Activated naive CD4-positive, alpha-beta T cell treated with Interleukin-2 at 50 U/mL for 16 hours (primary cell): ENCODE data around the gene CCDC185.
"Not testable (repeated sequence)": the region's sequence is repeated elsewhere in the genome, so short reads cannot be mapped to it uniquely, and the experiment has no call there.

Experiments used
- DNase-seq: peaks from one replicate; pipeline ENCODE4 v3.0.0-alpha.2; 2020

The CCDC185 gene

GRCh38 chr1:223399393-223399792, 6.2 kb downstream of the CCDC185 start:
- not testable (repeated sequence) for DNase-seq

GRCh38 chr1:223401873-223402789, 8.9 kb downstream of the CCDC185 start:
- no peak for DNase-seq

- DNase-seq, result no peak
Observed at GRCh38 chr1:223402790-223403142, 9.6 kb downstream of the CCDC185 start.

GRCh38 chr1:223403184-223403815, 10.1 kb downstream of the CCDC185 start:
- no peak for DNase-seq

DNA sequence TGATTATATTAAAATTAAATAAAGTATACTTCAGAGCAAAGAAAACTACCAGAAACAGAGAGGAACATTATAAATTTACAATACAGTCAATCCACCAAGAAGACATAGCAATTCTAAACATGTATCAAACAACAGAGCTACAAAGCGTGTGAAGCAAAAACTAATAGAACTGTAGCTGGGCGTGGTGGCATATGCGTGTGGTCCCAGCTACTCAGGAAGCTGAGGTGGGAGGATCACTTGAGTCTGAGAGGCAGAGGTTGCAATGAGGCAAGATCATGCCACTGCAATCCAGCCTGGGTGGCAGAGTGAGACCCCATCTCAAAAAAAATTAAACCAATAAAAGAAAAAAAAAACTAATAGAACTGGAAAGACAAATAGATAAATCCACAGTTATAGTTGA, 12.3 kb downstream of the CCDC185 start:
- no peak for DNase-seq

DNA sequence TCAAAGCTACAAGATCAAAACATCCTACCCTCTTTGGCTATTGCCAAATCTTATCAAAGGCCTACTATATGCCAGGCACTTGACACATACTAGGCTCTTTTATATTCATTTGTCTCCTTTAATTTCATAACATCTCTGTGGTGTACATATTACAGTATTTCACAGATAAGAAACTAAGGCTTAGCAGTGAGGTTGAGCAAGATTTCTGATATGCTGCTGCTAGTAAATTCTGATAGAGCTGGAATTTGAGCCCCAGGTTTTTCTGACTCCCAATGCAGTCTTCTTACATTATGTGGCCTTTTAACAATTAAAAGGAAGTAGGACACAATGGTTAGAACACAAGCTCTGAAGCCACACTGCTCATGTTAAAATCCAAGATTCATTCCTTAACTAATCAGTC, 16.8 kb downstream of the CCDC185 start:
- DNase-seq, result no peak

GRCh38 chr1:223411309-223411708, 18.1 kb downstream of the CCDC185 start:
- no peak for DNase-seq

DNA sequence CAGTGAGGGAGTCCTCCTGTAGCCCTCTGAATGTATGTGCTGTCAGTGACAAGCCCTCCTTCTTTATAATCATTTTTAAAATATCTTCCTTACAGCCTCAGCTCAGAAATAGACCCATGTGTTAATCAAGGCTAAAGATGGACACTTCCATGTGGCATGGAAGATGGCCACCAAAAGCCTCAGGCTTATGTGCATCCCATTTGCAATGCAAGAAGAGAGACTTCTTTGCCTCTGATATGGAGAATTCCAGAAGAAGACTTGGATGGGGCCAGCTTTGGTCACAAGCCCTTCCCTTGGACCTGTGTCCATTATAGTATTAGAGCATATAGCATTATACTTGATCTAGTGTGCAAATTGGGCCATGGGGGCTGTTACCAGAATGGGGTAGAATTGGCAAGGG, 18.5 kb downstream of the CCDC185 start:
- DNase-seq, result no peak

DNA sequence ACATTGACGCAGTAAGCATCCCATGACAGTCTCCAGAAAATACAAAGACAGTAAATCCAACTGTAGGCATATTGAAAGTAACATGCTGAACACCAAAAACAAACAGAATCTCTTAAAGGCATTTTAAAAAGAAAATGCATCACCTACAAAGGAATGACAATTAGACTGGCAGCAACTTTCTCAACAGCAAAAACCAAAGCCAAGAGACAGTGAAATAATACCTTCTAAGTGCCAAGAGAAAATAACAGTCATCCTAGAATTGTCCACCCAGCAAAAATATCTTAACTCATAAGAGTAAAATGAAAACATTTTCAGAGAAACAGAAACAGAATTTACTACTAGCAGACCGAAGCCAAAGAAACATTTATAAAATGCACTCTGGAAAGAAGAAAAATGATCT, 20.0 kb downstream of the CCDC185 start:
- DNase-seq, result no peak

- DNase-seq, result no peak
Observed at GRCh38 chr1:223417444-223417843, 24.2 kb downstream of the CCDC185 start.

GRCh38 chr1:223417903-223418663, 24.9 kb downstream of the CCDC185 start:
- DNase-seq, result no peak

DNA sequence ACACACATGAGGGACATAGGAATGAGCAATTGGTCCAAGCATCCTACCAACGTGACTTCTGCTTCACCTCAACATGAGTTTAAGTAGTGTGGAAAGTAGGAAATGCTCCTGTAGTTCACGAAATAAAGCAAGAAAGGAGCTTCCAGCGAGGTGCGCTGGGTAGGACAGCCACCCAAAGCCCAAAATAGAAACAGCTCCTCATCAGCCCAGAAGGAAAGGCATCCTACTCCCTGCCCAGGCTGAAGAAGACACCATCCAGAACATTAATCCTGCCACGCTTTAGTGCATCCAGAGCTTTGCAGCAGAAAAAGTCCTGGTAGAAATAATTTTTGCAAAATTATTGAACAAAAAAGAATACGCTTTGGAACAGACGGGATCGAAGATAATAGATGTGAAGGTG, 25.9 kb downstream of the CCDC185 start:
- DNase-seq, result no peak

- no peak for DNase-seq
Observed at GRCh38 chr1:223419561-223419960, 26.3 kb downstream of the CCDC185 start.

GRCh38 chr1:223421025-223421424, 27.8 kb downstream of the CCDC185 start:
- DNase-seq, result no peak

GRCh38 chr1:223421676-223422075, 28.5 kb downstream of the CCDC185 start:
- DNase-seq, result no peak

- no peak for DNase-seq
Observed at GRCh38 chr1:223422911-223423310, 29.7 kb downstream of the CCDC185 start.

GRCh38 chr1:223423641-223424233, 30.5 kb downstream of the CCDC185 start:
- DNase-seq, result no peak

- DNase-seq, result no peak
Observed at GRCh38 chr1:223425550-223425949, 32.3 kb downstream of the CCDC185 start.

DNA sequence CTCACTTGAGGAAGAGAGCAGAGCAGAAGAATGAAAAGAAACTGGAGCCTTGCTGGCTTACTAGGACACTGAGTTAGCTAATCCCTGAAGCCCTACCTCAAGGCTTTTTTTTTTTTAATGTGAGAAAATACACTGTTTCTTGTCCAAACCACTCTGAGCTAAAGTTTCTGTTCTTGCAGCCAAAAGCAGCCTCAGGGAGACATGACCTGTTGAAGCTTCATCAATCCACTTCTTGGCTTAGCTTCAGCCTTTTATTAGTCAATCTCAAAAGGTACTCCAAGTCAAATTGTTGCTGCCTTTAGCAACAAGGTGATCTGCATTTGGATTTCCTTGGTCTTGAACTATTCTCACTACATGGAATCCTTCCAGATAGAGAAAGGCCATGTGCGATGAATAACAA, 33.7 kb downstream of the CCDC185 start:
- no peak for DNase-seq

GRCh38 chr1:223429313-223429731, 36.1 kb downstream of the CCDC185 start:
- no peak for DNase-seq

GRCh38 chr1:223429821-223430220, 36.6 kb downstream of the CCDC185 start:
- DNase-seq, result no peak

DNA sequence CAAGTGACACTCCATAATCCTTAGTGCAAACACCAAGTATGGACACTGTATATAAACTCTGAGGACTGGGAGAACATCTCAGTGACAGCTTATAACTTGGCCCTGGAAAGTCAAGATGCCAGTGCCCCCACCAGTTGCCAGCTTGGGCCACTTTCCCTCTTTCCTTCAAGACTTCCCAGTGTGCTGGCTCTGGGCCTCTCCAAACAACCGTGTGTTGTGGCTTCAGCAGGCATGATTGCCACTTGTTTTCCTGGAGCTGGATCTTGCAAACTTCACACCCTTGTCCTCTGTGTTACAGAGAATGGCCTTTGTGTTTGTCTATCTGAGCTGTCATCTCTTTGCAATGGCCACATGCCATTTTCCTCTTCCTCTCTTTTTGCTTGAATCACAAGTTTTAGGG, 37.0 kb downstream of the CCDC185 start:
- DNase-seq, result no peak

GRCh38 chr1:223437151-223437550, 43.9 kb downstream of the CCDC185 start:
- DNase-seq, result no peak
